Brain microvascular endothelial cell (primary cell): ENCODE data around the gene BUD13.

Experiments
- DNase-seq: peaks from one replicate; pipeline ENCODE4 v3.0.0-alpha.2; 2020
- H3K27ac ChIP-seq: fragments of 250-450 bp; sonication (Bioruptor Pico); 2 replicates; pipeline ENCODE4 v1.5.1; 2020; ENCODE audit warnings: mild to moderate bottlenecking, moderate library complexity
- H3K27me3 ChIP-seq: fragments of 250-450 bp; sonication (Bioruptor Pico); replicated peaks from 2 replicates; pipeline ENCODE4 v1.5.1; 2020; ENCODE audit warnings: mild to moderate bottlenecking
- H3K36me3 ChIP-seq: fragments of 250-450 bp; sonication (Bioruptor Pico); replicated peaks from 2 replicates; pipeline ENCODE4 v1.5.1; 2020; ENCODE audit warnings: mild to moderate bottlenecking
- H3K4me3 ChIP-seq: 2 replicates; pipeline ENCODE4 v1.5.1; 2011; ENCODE audit warnings: low read depth, mild to moderate bottlenecking, control low read depth, low read length, moderate library complexity
- CTCF ChIP-seq: IDR thresholded peaks from 2 replicates; pipeline ENCODE4 v1.5.1; 2011; ENCODE audit warnings: low read depth, mild to moderate bottlenecking, moderate library complexity, low read length, control low read depth, inconsistent platforms; ENCODE audit errors: missing control alignments
- in situ Hi-C: cut with HindIII; loops from 2 replicates; pipeline ENCODE4 v1.10.0; 2017; ENCODE audit warnings: low sequenced_read_pairs, low pct_ligation_motif_present

The BUD13 gene

GRCh38 chr11:116731097-116731761 lies 41.6 kb downstream of the BUD13 start:
- Histone ChIP-seq H3K27me3 (peaks cover 3% of the 10 kb centered on the region), H3K36me3 (no peaks in the 10 kb centered on the region), H3K27ac (no peak overlapping the region), H3K4me3 (no peak overlapping the region)
- TF ChIP-seq CTCF = peak; percentile 13
- in situ Hi-C loops = no loop called here
- no peak for DNase-seq

- no peak for DNase-seq
- no peak for TF ChIP-seq CTCF
- H3K27me3 ChIP-seq = peaks cover 3% of the 10 kb centered on the region
- in situ Hi-C loops = no loop called here
- H3K36me3 ChIP-seq = no peaks in the 10 kb centered on the region
- H3K4me3 ChIP-seq = no peak overlapping the region
- H3K27ac ChIP-seq = no peak overlapping the region
Observed at GRCh38 chr11:116730601-116731000, 42.2 kb downstream of the BUD13 start.

- Histone ChIP-seq H3K27me3 (peaks cover 3% of the 10 kb centered on the region), H3K36me3 (no peaks in the 10 kb centered on the region), H3K27ac (no peak overlapping the region), H3K4me3 (no peak overlapping the region)
- TF ChIP-seq CTCF = no peak
- no peak for DNase-seq
- in situ Hi-C loops = no loop called here
Observed at GRCh38 chr11:116730241-116730561, 42.6 kb downstream of the BUD13 start.

GRCh38 chr11:116729501-116730240 lies 43.1 kb downstream of the BUD13 start:
- in situ Hi-C loops = no loop called here
- H3K36me3 ChIP-seq = no peaks in the 10 kb centered on the region
- no peak overlapping the region for H3K4me3 ChIP-seq
- peaks cover 3% of the 10 kb centered on the region for H3K27me3 ChIP-seq
- H3K27ac ChIP-seq = no peak overlapping the region
- DNase-seq = no peak
- TF ChIP-seq CTCF = no peak

- H3K36me3 ChIP-seq = no peaks in the 10 kb centered on the region
- no peak overlapping the region for H3K4me3 ChIP-seq
- H3K27me3 ChIP-seq = peaks cover 3% of the 10 kb centered on the region
- no peak for TF ChIP-seq CTCF
- in situ Hi-C loops = no loop called here
- H3K27ac ChIP-seq = no peak overlapping the region
- no peak for DNase-seq
Observed at GRCh38 chr11:116727990-116728389, 44.8 kb downstream of the BUD13 start.
